Measurements from ENCODE around the gene PMEPA1.

GRCh38 chr20:57619051-57619831 is 90.6 kb downstream of the PMEPA1 start:
- TF ChIP-seq CTCF (IDR thresholded peaks at IDR 0.05; ENCODE audit: insufficient read depth, low read depth, low read length) (no peak), EZH2 (IDR thresholded peaks at IDR 0.05; ENCODE audit: insufficient read depth, low read length) (no peak)
